HG02678 (cell line): ENCODE data around the gene CEBPZ.
"Not testable (repeated sequence)": the region's sequence is repeated elsewhere in the genome, so short reads cannot be mapped to it uniquely, and the experiment has no call there.

Source experiments
- ATAC-seq: cut with Tn5 transposase; IDR thresholded peaks from one replicate; pipeline ENCODE4 v1.9.1; 2021; ENCODE audit warnings: mild to moderate bottlenecking, moderate library complexity; ENCODE audit not compliant: unreplicated experiment

Gene CEBPZ, protein sequence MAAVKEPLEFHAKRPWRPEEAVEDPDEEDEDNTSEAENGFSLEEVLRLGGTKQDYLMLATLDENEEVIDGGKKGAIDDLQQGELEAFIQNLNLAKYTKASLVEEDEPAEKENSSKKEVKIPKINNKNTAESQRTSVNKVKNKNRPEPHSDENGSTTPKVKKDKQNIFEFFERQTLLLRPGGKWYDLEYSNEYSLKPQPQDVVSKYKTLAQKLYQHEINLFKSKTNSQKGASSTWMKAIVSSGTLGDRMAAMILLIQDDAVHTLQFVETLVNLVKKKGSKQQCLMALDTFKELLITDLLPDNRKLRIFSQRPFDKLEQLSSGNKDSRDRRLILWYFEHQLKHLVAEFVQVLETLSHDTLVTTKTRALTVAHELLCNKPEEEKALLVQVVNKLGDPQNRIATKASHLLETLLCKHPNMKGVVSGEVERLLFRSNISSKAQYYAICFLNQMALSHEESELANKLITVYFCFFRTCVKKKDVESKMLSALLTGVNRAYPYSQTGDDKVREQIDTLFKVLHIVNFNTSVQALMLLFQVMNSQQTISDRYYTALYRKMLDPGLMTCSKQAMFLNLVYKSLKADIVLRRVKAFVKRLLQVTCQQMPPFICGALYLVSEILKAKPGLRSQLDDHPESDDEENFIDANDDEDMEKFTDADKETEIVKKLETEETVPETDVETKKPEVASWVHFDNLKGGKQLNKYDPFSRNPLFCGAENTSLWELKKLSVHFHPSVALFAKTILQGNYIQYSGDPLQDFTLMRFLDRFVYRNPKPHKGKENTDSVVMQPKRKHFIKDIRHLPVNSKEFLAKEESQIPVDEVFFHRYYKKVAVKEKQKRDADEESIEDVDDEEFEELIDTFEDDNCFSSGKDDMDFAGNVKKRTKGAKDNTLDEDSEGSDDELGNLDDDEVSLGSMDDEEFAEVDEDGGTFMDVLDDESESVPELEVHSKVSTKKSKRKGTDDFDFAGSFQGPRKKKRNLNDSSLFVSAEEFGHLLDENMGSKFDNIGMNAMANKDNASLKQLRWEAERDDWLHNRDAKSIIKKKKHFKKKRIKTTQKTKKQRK

GRCh38 chr2:37231241-37232130, at the start of gene CEBPZ, which contains the start of gene NDUFAF7:
Gene CEBPZ, minus strand, starts transcription at chr2:37231596. Its CDS starts 29 bp downstream, at chr2:37231567.
Gene NDUFAF7, plus strand, starts transcription at chr2:37231658. Its CDS starts 48 bp downstream, at chr2:37231706.
- ATAC-seq: peak; percentile 97

DNA sequence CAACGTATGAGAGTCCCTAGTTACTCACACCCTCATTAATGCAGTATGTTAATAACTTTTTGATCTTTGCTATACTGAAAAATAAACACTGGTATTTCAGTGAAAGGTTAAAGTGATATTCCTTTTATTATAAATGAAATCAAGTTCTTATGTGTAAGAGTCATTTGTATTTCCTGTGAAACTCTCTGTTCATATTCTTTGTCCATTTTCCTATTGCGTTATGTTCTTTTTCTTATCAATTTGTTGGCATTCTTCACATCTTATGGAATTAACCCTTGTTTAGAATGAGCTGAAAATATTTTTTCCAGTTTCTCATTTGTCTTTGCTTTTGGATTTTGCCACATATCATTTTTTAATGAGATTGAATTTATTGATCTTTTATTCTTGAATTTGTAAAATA, 44.9 kb upstream of the CEBPZ start:
- no peak for ATAC-seq

DNA sequence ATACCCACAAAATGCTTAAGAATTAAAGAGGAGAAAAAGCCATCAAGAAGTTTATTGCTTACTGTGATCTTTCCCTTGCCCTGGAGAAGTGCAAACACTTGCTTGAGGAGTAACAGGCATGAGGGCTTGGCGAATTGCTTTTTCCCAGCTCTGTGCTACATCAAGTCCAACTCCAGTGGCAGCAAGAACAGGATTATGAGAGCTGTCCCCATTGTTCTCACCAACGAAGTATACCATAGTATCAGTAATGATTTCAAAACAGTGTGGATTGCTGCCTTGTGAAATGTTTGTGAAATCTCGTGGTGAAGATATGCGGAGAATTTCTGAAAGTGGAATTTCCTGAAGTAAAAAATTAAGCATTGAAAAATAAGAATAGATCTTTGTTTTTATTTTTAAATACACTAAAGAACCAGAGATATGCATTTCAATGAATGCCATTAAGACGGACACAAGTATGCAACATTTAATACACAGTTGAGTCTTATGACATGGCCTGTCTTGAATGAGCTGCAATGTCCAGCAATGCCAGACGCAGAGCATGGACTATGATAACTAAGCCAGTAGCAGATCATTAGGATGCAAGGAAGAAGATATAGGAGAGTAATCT, 43.1 kb upstream of the CEBPZ start:
- ATAC-seq: no peak

GRCh38 chr2:37271376-37272067, 40.1 kb upstream of the CEBPZ start:
- no peak for ATAC-seq

- ATAC-seq: no peak
These were observed 36.7 kb upstream of the CEBPZ start for GRCh38 chr2:37268111-37268510.

GRCh38 chr2:37267685-37268084, 36.3 kb upstream of the CEBPZ start:
- no peak for ATAC-seq

DNA sequence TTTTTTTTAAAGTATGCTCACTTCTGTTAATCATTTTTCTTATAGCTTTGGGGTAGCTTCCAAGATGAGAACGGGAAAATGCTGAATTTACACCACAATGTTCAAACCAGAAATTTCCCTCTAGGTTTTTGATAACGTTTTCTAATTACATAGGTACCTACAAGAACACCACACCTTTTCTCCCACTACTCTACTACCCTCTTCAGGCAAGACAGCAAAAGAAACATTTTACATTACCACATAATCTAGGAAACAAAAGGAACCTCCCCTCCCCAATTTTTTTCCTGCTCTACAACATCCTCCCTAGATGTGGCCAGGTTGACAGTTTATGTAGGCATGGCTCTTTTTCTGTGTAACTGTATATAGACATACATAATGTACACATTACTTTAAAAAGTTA, 32.4 kb upstream of the CEBPZ start:
- no peak for ATAC-seq

GRCh38 chr2:37262522-37262921, 31.1 kb upstream of the CEBPZ start:
- ATAC-seq: no peak

DNA sequence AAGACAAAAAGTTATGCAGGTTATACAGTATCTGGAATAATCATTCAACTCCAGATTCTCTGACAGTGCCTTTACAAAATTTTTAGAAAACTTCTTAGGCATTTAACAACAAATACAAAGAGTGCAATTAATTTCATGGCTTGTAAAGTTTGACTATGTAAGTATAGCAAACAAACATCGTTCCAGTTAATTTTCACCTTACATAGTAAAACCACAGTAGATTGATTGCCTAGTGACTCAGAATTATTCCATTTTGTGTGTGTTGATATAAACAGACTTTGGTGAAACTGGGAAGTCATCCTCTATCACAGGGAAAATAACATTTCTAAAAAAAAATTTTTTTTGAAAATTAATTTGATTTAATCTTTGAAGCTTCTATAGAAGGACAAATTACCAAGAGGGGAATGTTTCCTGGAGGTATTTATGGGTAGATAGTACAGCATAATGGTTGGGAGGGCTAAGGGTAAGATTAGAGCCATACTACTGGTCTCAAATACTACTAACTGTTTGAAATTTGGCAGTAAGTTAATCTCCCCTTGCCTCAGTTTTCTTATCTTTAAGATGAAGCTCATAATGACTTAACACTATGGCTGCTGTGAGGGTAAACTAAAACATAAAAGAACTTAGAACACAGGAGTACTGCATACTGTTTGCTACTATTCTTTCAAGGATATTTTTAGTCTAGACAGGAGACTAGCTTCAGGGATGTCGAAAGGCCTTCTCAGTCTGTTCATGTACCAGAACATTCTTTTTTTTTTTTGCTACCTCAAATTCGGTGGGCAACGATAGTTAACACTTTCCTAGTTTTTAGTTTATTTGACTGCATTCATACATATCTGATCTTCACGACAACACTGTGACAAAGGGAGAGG, 19.7 kb upstream of the CEBPZ start:
- no peak for ATAC-seq

- ATAC-seq: no peak
These were observed 14.8 kb upstream of the CEBPZ start for GRCh38 chr2:37246205-37246604.

DNA sequence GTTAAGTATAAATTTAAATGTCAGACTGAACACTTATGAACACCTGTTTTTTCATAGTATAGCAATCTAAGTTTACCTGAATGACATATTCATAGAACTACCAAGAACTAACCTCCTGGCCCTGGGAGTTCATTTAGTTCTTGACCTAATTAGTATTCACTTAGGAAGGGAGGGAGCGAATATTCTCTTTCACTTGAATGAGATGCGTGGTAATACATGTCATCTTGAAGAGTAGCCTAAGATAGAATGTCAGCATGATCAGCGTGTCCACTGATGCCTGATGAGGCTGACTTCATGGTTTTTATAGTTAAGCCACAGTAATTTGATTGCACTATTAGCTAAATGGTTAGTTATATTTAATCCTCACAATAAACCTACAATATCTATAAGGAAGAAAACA, 13.4 kb upstream of the CEBPZ start:
- ATAC-seq: no peak

- ATAC-seq: peak; percentile 82
These were observed 12.6 kb upstream of the CEBPZ start for GRCh38 chr2:37244017-37244416.

DNA sequence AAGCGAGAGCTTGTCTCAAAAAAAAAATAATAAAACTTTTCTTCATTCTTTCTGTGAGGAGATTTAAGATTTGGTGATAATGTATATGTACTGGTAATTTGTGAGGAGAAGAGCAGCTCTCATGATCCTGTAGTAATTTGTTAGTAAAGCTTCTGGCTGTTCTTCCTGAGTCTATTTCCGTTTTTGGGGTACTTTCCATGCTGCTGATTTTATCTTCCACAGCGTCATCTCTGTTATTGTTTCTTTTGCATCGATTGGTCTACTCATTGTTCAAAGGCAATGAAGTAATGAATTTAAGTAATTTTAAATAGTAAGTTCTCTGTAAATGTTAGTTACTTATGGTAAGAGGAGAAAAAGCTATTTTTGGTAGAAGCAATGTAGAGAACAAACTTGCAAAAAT, 12.0 kb upstream of the CEBPZ start:
- no peak for ATAC-seq

GRCh38 chr2:37232131-37232933, 936 bp upstream of the CEBPZ start:
- no peak for ATAC-seq

DNA sequence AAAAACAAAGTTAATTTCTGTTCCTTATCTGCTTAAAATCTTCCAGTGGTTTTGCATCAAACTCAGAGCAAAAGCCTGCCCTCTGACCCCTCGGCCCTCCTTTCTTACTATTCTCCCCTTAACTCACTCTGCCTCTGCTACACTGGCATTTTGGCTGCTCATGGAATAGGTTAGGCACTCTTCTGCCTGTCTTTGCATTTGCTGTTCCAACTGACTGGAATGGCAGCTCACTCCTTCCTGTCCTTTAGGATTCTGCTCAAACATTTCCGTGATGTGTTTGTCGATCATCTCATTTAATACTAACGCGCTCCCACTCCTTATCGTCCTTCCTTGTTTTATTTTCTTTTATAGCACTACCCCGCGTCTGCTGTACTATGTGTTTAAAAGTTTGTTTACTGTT, 815 bp downstream of the CEBPZ start:
- ATAC-seq: no peak

DNA sequence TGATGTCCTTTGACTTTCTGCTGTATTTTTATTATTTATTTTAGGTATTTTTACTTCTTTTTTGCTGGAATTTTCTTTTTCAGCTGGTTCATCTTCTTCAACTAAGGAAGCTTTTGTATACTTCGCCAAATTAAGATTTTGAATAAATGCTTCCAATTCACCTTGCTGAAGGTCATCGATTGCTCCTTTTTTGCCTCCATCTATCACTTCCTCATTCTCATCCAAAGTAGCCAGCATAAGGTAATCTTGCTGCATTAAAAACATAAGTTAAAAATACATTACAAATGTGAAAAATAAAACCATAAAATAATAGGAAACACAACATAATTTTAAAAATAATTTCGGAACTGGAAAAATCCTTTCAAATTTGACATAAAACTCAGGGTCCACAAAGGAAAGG, 2.6 kb downstream of the CEBPZ start:
- ATAC-seq: no peak

DNA sequence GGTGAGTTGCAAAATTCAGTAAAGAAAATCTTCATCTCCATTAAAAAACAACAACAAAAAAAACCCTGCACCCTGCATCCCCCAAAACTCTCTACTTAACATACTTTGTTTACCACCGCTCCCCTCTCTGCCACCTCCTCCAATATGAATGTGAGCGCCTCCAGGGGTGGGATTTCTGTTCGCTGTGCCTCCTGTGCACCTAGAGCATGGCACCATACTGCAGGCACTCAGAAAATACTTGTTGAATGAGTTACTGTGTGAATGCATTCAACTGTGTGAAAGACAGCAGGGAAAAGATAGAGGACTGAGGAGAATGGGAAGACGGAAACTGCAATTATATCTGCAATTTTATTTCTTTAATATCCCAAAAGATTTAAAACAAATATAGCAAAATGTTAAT, 4.5 kb downstream of the CEBPZ start:
- no peak for ATAC-seq

GRCh38 chr2:37225129-37225528, 6.3 kb downstream of the CEBPZ start:
- ATAC-seq: not testable (repeated sequence)
